ENCODE results near the gene ZNF19.

The ZNF19 gene

DNA sequence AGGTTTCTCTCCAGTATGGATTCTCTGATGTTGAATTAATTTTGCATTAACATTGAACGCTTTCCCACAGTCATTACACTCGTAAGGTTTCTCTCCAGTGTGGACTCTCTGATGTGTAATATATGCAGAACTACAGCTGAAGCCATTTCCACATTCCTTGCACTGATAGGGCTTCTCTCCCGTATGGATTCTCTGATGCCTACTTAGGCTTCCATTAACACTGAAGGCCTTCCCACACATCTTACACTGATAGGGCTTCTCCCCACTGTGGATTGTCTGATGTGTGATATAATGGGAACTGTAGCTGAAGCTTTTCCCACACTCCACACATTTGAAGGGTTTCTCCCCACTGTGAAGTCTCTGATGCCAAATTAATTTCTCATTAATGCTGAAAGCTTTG lies 40.1 kb downstream of the ZNF19 start:
- Histone ChIP-seq H2BK12ac (ENCODE audit: low read length) (no peak overlapping the region), H3K4ac (ENCODE audit: low read depth, low read length) (no peak overlapping the region), H3K23ac (ENCODE audit: low read length) (no peak overlapping the region), H3K27me3 (ENCODE audit: insufficient read depth, low read length) (no peaks in the 10 kb centered on the region), H3K9me3 (ENCODE audit: insufficient read depth, low read depth, low read length) (peaks cover 16% of the 10 kb centered on the region), H3K4me3 (ENCODE audit: low read depth, low read length) (no peak overlapping the region), H2AFZ (ENCODE audit: insufficient read depth, low read length, poor library complexity) (no peak overlapping the region), H4K8ac (ENCODE audit: low read depth, low read length) (no peak overlapping the region), H2BK120ac (ENCODE audit: insufficient read depth, low read length, poor library complexity) (no peak overlapping the region), H3K18ac (ENCODE audit: low read length) (no peak overlapping the region), H3K9ac (ENCODE audit: low read length) (no peak overlapping the region), H3K4me1 (ENCODE audit: control insufficient read depth in 1 of 2, insufficient read depth in 2 of 2, low read length in 2 of 2) (no peaks in the 10 kb centered on the region), H4K12ac (ENCODE audit: low read depth, low read length) (no peak overlapping the region), H3K4me2 (ENCODE audit: low read length) (no peak overlapping the region), H3K36me3 (ENCODE audit: control insufficient read depth in 1 of 2, insufficient read depth in 2 of 2, low read length in 2 of 2) (peaks cover 10 to 24% of the 10 kb centered on the region in 2 experiments), H4K91ac (ENCODE audit: low read depth, low read length) (no peak overlapping the region), H3K79me1 (ENCODE audit: low read length) (no peaks in the 10 kb centered on the region), H3K79me2 (ENCODE audit: control insufficient read depth, insufficient read depth, low read length, poor library complexity) (no peaks in the 10 kb centered on the region), H3K27ac (ENCODE audit: low read depth, low read length) (no peak overlapping the region), H3K14ac (ENCODE audit: low read length) (no peak overlapping the region), H2AK5ac (ENCODE audit: low read length) (no peak overlapping the region), H2BK5ac (ENCODE audit: low read depth, low read length, poor library complexity) (no peak overlapping the region)
- no CpG with 5 or more reads among the region's 3 CpGs for WGBS (ENCODE audit: extremely low coverage, insufficient coverage, insufficient read length)
- no peak for DNase-seq

DNA sequence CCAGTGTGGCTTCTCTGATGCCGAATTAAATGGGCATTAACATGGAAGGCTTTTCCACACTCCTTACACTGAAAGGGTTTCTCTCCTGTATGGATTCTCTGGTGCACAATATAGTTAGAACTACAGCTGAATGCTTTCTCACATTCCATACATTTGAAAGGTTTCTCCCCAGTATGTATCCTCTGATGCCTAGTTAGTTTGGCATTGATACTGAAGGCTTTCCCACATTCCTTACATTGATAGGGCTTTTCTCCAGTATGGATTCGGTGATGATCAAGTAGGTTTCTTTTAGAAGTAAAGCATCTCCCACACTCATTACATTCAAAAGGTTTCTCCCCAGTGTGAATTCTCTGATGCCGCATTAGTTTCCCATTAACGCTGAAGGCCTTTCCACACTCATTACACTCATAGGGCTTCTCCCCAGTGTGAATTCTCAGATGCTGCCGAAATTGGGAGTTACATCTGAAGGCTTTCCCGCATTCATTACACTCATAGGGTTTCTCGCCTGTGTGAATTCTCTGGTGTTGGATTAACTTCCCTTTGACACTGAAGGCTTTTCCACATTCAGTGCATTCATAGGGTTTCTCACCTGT lies 40.8 kb downstream of the ZNF19 start:
- no CpG with 5 or more reads among the region's 7 CpGs for WGBS (ENCODE audit: extremely low coverage, insufficient coverage, insufficient read length)
- H3K36me3 ChIP-seq (ENCODE audit: control insufficient read depth in 1 of 2, insufficient read depth in 2 of 2, low read length in 2 of 2): peaks cover 7 to 22% of the 10 kb centered on the region in 2 experiments

DNA sequence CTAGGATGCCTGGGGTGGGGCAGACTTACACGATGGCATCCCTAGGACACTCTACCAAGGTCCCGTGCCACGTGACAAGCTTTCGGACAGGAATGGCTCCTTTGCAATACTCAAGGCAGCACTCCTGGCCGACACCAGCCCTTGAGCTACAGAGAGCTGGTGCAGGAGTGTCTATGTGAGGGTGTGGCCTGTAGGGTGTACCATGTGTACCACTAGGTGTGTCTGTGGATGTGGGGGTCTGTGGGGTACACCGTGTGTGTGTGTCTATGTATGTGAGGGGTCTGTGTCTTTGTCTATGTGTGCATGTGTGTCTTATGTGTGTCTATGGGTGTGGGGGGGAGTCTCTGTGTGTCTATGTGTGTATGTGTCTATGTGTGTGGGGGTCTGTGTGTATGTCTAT lies 45.4 kb downstream of the ZNF19 start:
- peaks cover 16% of the 10 kb centered on the region for H3K9me3 ChIP-seq (ENCODE audit: insufficient read depth, low read depth, low read length)
- peaks cover 3 to 4% of the 10 kb centered on the region in 2 experiments for H3K36me3 ChIP-seq (ENCODE audit: control insufficient read depth in 1 of 2, insufficient read depth in 2 of 2, low read length in 2 of 2)
- no peaks in the 10 kb centered on the region for H3K79me1 ChIP-seq (ENCODE audit: low read length)
- no peak overlapping the region for H2AK5ac ChIP-seq (ENCODE audit: low read length)
- H3K27ac ChIP-seq (ENCODE audit: low read depth, low read length): no peak overlapping the region
- no peak overlapping the region for H3K18ac ChIP-seq (ENCODE audit: low read length)
- H3K14ac ChIP-seq (ENCODE audit: low read length): no peak overlapping the region
- no peak overlapping the region for H2AFZ ChIP-seq (ENCODE audit: insufficient read depth, low read length, poor library complexity)
- H3K4ac ChIP-seq (ENCODE audit: low read depth, low read length): no peak overlapping the region
- WGBS (ENCODE audit: extremely low coverage, insufficient coverage, insufficient read length): no CpG with 5 or more reads among the region's 6 CpGs
- no peak overlapping the region for H2BK5ac ChIP-seq (ENCODE audit: low read depth, low read length, poor library complexity)
- no peak for DNase-seq
- no peak overlapping the region for H4K12ac ChIP-seq (ENCODE audit: low read depth, low read length)
- no peak overlapping the region for H4K91ac ChIP-seq (ENCODE audit: low read depth, low read length)
- H3K4me1 ChIP-seq (ENCODE audit: control insufficient read depth in 1 of 2, insufficient read depth in 2 of 2, low read length in 2 of 2): no peaks in the 10 kb centered on the region
- no peak overlapping the region for H4K8ac ChIP-seq (ENCODE audit: low read depth, low read length)
- no peak overlapping the region for H2BK120ac ChIP-seq (ENCODE audit: insufficient read depth, low read length, poor library complexity)
- no peak overlapping the region for H3K9ac ChIP-seq (ENCODE audit: low read length)
- H3K4me3 ChIP-seq (ENCODE audit: low read depth, low read length): no peak overlapping the region
- no peaks in the 10 kb centered on the region for H3K79me2 ChIP-seq (ENCODE audit: control insufficient read depth, insufficient read depth, low read length, poor library complexity)
- H2BK12ac ChIP-seq (ENCODE audit: low read length): no peak overlapping the region
- H3K4me2 ChIP-seq (ENCODE audit: low read length): no peak overlapping the region
- H3K27me3 ChIP-seq (ENCODE audit: insufficient read depth, low read length): no peaks in the 10 kb centered on the region
- H3K23ac ChIP-seq (ENCODE audit: low read length): no peak overlapping the region

More for the DNA sequence above, 40.8 kb downstream of the ZNF19 start:
- Histone ChIP-seq H2AFZ (ENCODE audit: insufficient read depth, low read length, poor library complexity) (no peak overlapping the region), H3K27ac (ENCODE audit: low read depth, low read length) (no peak overlapping the region), H3K4me3 (ENCODE audit: low read depth, low read length) (no peak overlapping the region), H3K9ac (ENCODE audit: low read length) (no peak overlapping the region), H3K27me3 (ENCODE audit: insufficient read depth, low read length) (no peaks in the 10 kb centered on the region), H3K4ac (ENCODE audit: low read depth, low read length) (no peak overlapping the region), H4K91ac (ENCODE audit: low read depth, low read length) (no peak overlapping the region), H2AK5ac (ENCODE audit: low read length) (no peak overlapping the region), H3K79me2 (ENCODE audit: control insufficient read depth, insufficient read depth, low read length, poor library complexity) (no peaks in the 10 kb centered on the region), H3K14ac (ENCODE audit: low read length) (no peak overlapping the region), H3K18ac (ENCODE audit: low read length) (no peak overlapping the region), H2BK5ac (ENCODE audit: low read depth, low read length, poor library complexity) (no peak overlapping the region), H3K4me2 (ENCODE audit: low read length) (no peak overlapping the region), H4K12ac (ENCODE audit: low read depth, low read length) (no peak overlapping the region), H3K23ac (ENCODE audit: low read length) (no peak overlapping the region), H3K9me3 (ENCODE audit: insufficient read depth, low read depth, low read length) (peaks cover 20% of the 10 kb centered on the region), H4K8ac (ENCODE audit: low read depth, low read length) (no peak overlapping the region), H2BK120ac (ENCODE audit: insufficient read depth, low read length, poor library complexity) (no peak overlapping the region), H3K79me1 (ENCODE audit: low read length) (no peaks in the 10 kb centered on the region), H3K4me1 (ENCODE audit: control insufficient read depth in 1 of 2, insufficient read depth in 2 of 2, low read length in 2 of 2) (no peaks in the 10 kb centered on the region), H2BK12ac (ENCODE audit: low read length) (no peak overlapping the region)
- no peak for DNase-seq

DNA sequence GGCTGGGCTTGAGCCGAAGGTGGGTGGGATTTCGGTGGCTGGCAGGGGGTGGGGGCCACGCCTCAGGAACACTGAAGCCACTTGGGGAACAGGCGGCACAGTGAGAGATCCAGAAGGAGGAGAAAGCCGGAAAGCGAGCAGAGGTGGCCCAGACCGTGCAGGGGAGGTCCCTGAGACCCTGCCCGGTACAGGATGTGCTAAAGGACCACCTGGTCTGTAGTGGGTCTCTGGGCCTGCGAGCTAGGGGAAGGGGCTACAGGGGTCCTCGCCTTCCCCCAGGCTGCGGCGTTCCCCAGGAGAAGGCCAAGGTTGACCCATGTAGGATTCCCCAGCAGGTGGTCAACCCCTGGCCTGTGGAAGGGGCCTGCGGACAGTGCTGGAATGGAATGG lies 47.1 kb downstream of the ZNF19 start, which contains the start of gene TLE7:
TLE7 (minus strand) TSS at position 4 of the 390 bp plus-strand sequence. CDS start 8,730 bp downstream, outside the sequence.
- no CpG with 5 or more reads among the region's 13 CpGs for WGBS (ENCODE audit: extremely low coverage, insufficient coverage, insufficient read length)
- no peak within 1 kb of the TSS for H2BK120ac ChIP-seq (ENCODE audit: insufficient read depth, low read length, poor library complexity)
- H2AK5ac ChIP-seq (ENCODE audit: low read length): no peak within 1 kb of the TSS
- peaks cover 1 to 2% of the 10 kb centered on the region in 2 experiments for H3K4me1 ChIP-seq (ENCODE audit: control insufficient read depth in 1 of 2, insufficient read depth in 2 of 2, low read length in 2 of 2)
- H2BK5ac ChIP-seq (ENCODE audit: low read depth, low read length, poor library complexity): no peak within 1 kb of the TSS
- no peak within 1 kb of the TSS for H4K12ac ChIP-seq (ENCODE audit: low read depth, low read length)
- H3K4ac ChIP-seq (ENCODE audit: low read depth, low read length): no peak within 1 kb of the TSS
- no peak within 1 kb of the TSS for H3K14ac ChIP-seq (ENCODE audit: low read length)
- H3K18ac ChIP-seq (ENCODE audit: low read length): no peak within 1 kb of the TSS
- no peak within 1 kb of the TSS for H3K23ac ChIP-seq (ENCODE audit: low read length)
- H3K4me2 ChIP-seq (ENCODE audit: low read length): no peak within 1 kb of the TSS
- H3K4me3 ChIP-seq (ENCODE audit: low read depth, low read length): no peak within 1 kb of the TSS
- peaks cover 3% of the 10 kb centered on the region for H3K79me1 ChIP-seq (ENCODE audit: low read length)
- H3K36me3 ChIP-seq (ENCODE audit: control insufficient read depth in 1 of 2, insufficient read depth in 2 of 2, low read length in 2 of 2): peaks cover 0 to 2% of the 10 kb centered on the region in 2 experiments
- peaks cover 13% of the 10 kb centered on the region for H3K9me3 ChIP-seq (ENCODE audit: insufficient read depth, low read depth, low read length)
- no peak within 1 kb of the TSS for H3K9ac ChIP-seq (ENCODE audit: low read length)
- no peak within 1 kb of the TSS for H4K91ac ChIP-seq (ENCODE audit: low read depth, low read length)
- H2AFZ ChIP-seq (ENCODE audit: insufficient read depth, low read length, poor library complexity): no peak within 1 kb of the TSS
- no peaks in the 10 kb centered on the region for H3K79me2 ChIP-seq (ENCODE audit: control insufficient read depth, insufficient read depth, low read length, poor library complexity)
- no peak within 1 kb of the TSS for H2BK12ac ChIP-seq (ENCODE audit: low read length)
- no peaks in the 10 kb centered on the region for H3K27me3 ChIP-seq (ENCODE audit: insufficient read depth, low read length)
- peak in 1 of 2 donors; percentile 27 for DNase-seq
- H4K8ac ChIP-seq (ENCODE audit: low read depth, low read length): no peak within 1 kb of the TSS
- no peak within 1 kb of the TSS for H3K27ac ChIP-seq (ENCODE audit: low read depth, low read length)

All from trophoblast cell (in vitro differentiated cells and primary cell).